Loucy (cell line): Measurements from ENCODE around the gene TLCD2.

Source experiments
- H2AFZ ChIP-seq: fragments of 200-600 bp; sonication (generic); 2 replicates; pipeline ENCODE4 v1.6.0; 2016; ENCODE audit warnings: antibody characterized with exemption, mild to moderate bottlenecking, low read length, moderate library complexity
- H3F3A ChIP-seq: fragments of 200-600 bp; 2 replicates; pipeline ENCODE4 v1.6.0; 2016; ENCODE audit warnings: antibody characterized with exemption, low read depth, mild to moderate bottlenecking
- H3K27me3 ChIP-seq: fragments of 200-600 bp; sonication (generic); 2 replicates; pipeline ENCODE4 v1.6.1; 2014; ENCODE audit warnings: low read length, mild to moderate bottlenecking; ENCODE audit not compliant: insufficient read depth, poor library complexity, severe bottlenecking
- H3K36me3 ChIP-seq: fragments of 200-600 bp; sonication (generic); 2 replicates; pipeline ENCODE4 v1.6.1; 2016; ENCODE audit warnings: low read length; ENCODE audit not compliant: insufficient read depth
- H3K4me1 ChIP-seq: fragments of 200-600 bp; sonication (generic); 2 replicates; pipeline ENCODE4 v1.5.1; 2014; ENCODE audit warnings: low read length, mild to moderate bottlenecking; ENCODE audit not compliant: insufficient read depth, poor library complexity, severe bottlenecking
- H3K4me2 ChIP-seq: fragments of 200-600 bp; sonication (generic); 2 replicates; pipeline ENCODE4 v1.6.0; 2014; ENCODE audit warnings: antibody characterized with exemption, low read length, low read depth, mild to moderate bottlenecking; ENCODE audit not compliant: poor library complexity, severe bottlenecking
- H3K4me3 ChIP-seq: fragments of 200-600 bp; sonication (generic); 2 replicates; pipeline ENCODE4 v1.5.1; 2014; ENCODE audit warnings: low read length, mild to moderate bottlenecking, mixed read lengths; ENCODE audit not compliant: poor library complexity, severe bottlenecking
- H3K79me2 ChIP-seq: fragments of 200-600 bp; sonication (generic); 2 replicates; pipeline ENCODE4 v1.6.1; 2014; ENCODE audit warnings: low read length; ENCODE audit not compliant: insufficient read depth
- H3K9ac ChIP-seq: fragments of 200-600 bp; sonication (generic); 2 replicates; pipeline ENCODE4 v1.6.0; 2014; ENCODE audit warnings: mild to moderate bottlenecking, low read depth, low read length, moderate library complexity; ENCODE audit not compliant: poor library complexity, severe bottlenecking
- H3K9me2 ChIP-seq: fragments of 200-600 bp; sonication (generic); replicated peaks from 2 replicates; pipeline ENCODE4 v1.6.1; 2016; ENCODE audit warnings: low read depth, low read length, mixed read lengths
- H3K9me3 ChIP-seq: fragments of 200-600 bp; sonication (generic); 2 replicates; pipeline ENCODE4 v1.6.1; 2014; ENCODE audit warnings: mild to moderate bottlenecking, antibody characterized with exemption, low read length, low read depth; ENCODE audit not compliant: insufficient read depth
- H4K20me1 ChIP-seq: fragments of 200-600 bp; sonication (generic); 2 replicates; pipeline ENCODE4 v1.6.0; 2014; ENCODE audit warnings: antibody characterized with exemption, low read length, mild to moderate bottlenecking; ENCODE audit not compliant: insufficient read depth, poor library complexity, severe bottlenecking
- EZH2phosphoT487 ChIP-seq: fragments of 200-600 bp; IDR thresholded peaks from 2 replicates; pipeline ENCODE4 v1.6.1; 2018; ENCODE audit warnings: antibody characterized with exemption, mild to moderate bottlenecking, moderate library complexity, borderline replicate concordance
- TF ChIP-seq, protein P1 (sequence below): fragments of 200-600 bp; sonication (generic); conservative IDR thresholded peaks from 2 replicates; pipeline ENCODE4 v1.5.1; 2014; ENCODE audit warnings: mild to moderate bottlenecking, antibody characterized with exemption, low read length

The TLCD2 gene

DNA sequence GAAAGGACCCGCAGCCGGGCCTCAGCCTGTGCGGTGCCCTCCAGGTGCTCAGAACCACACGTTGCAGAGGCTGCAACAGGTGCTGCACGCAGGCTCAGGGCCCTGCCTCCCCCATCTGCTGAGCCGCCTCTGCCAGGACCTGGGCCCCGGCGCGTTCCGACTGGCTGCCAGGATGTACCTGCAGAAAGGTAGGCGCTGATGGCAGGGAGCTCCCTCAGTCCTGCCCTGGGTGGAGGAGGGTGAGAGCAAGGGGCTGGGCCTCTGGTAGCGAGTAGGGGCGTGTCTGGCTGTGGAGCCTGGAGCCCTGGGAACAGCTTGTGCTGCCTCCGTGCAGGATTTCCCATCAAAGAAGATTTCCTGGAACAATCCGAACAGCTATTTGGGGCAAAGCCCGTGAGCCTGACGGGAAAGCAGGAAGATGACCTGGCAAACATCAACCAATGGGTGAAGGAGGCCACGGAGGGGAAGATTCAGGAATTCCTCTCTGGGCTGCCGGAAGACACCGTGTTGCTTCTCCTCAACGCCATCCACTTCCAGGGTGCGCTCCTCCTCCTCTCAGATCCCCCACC, 36.9 kb upstream of the TLCD2 start:
- no peak overlapping the region for H3K4me3 ChIP-seq
- no peak overlapping the region for H3K4me2 ChIP-seq
- no peaks in the 10 kb centered on the region for H3K27me3 ChIP-seq
- no peaks in the 10 kb centered on the region for H3K79me2 ChIP-seq
- TF ChIP-seq, protein P1, sequence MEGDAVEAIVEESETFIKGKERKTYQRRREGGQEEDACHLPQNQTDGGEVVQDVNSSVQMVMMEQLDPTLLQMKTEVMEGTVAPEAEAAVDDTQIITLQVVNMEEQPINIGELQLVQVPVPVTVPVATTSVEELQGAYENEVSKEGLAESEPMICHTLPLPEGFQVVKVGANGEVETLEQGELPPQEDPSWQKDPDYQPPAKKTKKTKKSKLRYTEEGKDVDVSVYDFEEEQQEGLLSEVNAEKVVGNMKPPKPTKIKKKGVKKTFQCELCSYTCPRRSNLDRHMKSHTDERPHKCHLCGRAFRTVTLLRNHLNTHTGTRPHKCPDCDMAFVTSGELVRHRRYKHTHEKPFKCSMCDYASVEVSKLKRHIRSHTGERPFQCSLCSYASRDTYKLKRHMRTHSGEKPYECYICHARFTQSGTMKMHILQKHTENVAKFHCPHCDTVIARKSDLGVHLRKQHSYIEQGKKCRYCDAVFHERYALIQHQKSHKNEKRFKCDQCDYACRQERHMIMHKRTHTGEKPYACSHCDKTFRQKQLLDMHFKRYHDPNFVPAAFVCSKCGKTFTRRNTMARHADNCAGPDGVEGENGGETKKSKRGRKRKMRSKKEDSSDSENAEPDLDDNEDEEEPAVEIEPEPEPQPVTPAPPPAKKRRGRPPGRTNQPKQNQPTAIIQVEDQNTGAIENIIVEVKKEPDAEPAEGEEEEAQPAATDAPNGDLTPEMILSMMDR, result no peak
- no peak for TF ChIP-seq EZH2phosphoT487
- no peaks in the 10 kb centered on the region for H4K20me1 ChIP-seq
- no peaks in the 10 kb centered on the region for H3K4me1 ChIP-seq
- no peaks in the 10 kb centered on the region for H3K9me3 ChIP-seq
- H3K9ac ChIP-seq, result no peak overlapping the region
- H3K9me2 ChIP-seq, result no peaks in the 10 kb centered on the region
- H3F3A ChIP-seq, result no peaks in the 10 kb centered on the region
- H3K36me3 ChIP-seq, result no peaks in the 10 kb centered on the region
- no peak overlapping the region for H2AFZ ChIP-seq

DNA sequence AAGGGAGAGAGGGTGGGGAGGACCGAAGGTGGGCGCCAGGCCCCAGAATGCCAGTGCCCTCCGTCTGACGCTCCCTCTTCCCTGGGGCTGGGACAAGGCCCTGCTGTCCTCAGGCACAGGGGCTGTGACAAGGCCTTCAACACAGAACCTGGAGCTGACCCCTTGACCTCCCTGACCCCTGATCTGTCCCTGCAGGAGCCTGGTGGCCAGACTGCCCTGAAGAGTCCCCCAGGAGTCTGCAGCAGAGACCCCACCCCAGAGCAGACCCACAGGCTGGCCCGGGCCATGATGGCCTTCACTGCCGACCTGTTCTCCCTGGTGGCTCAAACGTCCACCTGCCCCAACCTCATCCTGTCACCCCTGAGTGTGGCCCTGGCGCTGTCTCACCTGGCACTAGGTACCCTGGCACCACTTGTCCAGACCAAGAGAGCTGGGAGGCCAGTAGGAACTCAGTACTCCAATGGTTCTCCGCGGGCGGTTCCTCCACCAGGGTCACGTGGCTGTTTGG, 35.4 kb upstream of the TLCD2 start:
- H3K27me3 ChIP-seq, result no peaks in the 10 kb centered on the region
- no peaks in the 10 kb centered on the region for H3K4me1 ChIP-seq
- H3K4me3 ChIP-seq, result no peak overlapping the region
- H3K9me3 ChIP-seq, result no peaks in the 10 kb centered on the region
- H3K79me2 ChIP-seq, result no peaks in the 10 kb centered on the region
- no peak for TF ChIP-seq EZH2phosphoT487
- TF ChIP-seq, protein P1, result no peak
- no peaks in the 10 kb centered on the region for H3K9me2 ChIP-seq
- H3F3A ChIP-seq, result no peaks in the 10 kb centered on the region
- no peak overlapping the region for H3K9ac ChIP-seq
- H4K20me1 ChIP-seq, result no peaks in the 10 kb centered on the region
- H3K4me2 ChIP-seq, result no peak overlapping the region
- no peak overlapping the region for H2AFZ ChIP-seq
- H3K36me3 ChIP-seq, result no peaks in the 10 kb centered on the region

DNA sequence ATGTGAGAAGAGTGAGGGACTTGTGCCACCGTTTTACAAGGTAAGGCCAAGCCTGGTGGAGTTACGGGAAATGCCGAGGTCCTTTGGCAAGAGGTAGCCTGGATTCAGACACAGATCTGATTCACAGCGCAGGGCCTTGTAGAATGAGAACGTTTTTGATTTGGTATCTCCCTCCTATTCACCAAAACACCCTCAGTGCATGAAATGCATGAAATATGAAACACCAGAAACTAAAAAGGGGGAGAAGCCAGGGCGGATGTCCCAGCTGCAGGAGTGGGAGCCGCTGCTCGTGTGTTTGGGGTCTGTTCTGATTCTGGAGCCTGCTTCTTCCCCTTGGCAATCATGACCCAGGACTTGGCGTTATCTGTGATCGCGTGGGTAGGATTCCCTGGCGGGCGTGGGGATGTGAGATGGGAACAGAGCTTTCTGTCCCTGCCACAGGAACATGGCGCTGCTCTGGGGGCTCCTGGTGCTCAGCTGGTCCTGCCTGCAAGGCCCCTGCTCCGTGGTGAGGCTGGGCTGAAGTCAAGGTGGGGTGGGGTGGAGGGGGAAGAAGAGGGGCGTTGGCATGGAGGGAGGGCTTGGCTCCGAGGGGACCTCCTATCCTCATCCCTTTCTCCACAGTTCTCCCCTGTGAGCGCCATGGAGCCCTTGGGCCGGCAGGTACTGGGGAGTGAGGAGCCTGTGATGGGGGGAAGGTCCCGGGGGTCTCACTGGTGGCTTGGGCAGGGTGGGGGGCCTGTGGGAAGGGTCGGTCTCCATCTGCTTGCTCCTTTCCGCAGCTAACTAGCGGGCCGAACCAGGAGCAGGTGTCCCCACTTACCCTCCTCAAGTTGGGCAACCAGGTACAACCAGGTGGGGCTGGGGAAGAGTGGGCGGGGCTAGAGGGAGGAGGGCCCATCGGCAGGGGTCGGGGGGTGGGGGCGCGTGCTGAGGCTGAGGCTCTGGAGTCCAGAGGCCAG, 34.7 kb upstream of the TLCD2 start:
- Histone ChIP-seq H3K9me2 (no peaks in the 10 kb centered on the region), H3K27me3 (no peaks in the 10 kb centered on the region), H2AFZ (no peak overlapping the region), H3K36me3 (no peaks in the 10 kb centered on the region), H4K20me1 (no peaks in the 10 kb centered on the region), H3K4me3 (no peak overlapping the region), H3K9ac (no peak overlapping the region), H3K79me2 (no peaks in the 10 kb centered on the region), H3F3A (no peaks in the 10 kb centered on the region), H3K4me1 (no peaks in the 10 kb centered on the region), H3K4me2 (no peak overlapping the region), H3K9me3 (no peaks in the 10 kb centered on the region)
- no peak for TF ChIP-seq EZH2phosphoT487
- TF ChIP-seq, protein P1, result no peak
